Measurements from ENCODE around the gene RBM12. TPM values are rescaled to one million over a fixed set of nuclear protein-coding genes. Genes with fewer than 3 reads are reported as not detected.

The RBM12 gene
- total RNA-seq, 1 experiment from 2014 or later = 142 TPM

Other genes starting within 250 kb of the RBM12 start
- not detected in 2 replicates for gene GDF5, start 226.7 kb downstream of the RBM12 start, total RNA-seq (2014; rRNA removed; shearing (Covaris generic))
- gene CEP250, start 209.3 kb downstream of the RBM12 start, total RNA-seq (2014; rRNA removed; shearing (Covaris generic)) = 37.3 and 39.9 TPM in 2 replicates
- gene C20orf173, start 135.2 kb downstream of the RBM12 start, total RNA-seq (2014; rRNA removed; shearing (Covaris generic)) = not detected in 2 replicates
- gene ERGIC3, start 122.8 kb downstream of the RBM12 start, total RNA-seq (2014; rRNA removed; shearing (Covaris generic)) = 244 and 261 TPM in 2 replicates
- gene SPAG4, start 49.1 kb downstream of the RBM12 start, total RNA-seq (2014; rRNA removed; shearing (Covaris generic)) = 3.5 and 4.3 TPM in 2 replicates
- 276 and 297 TPM in 2 replicates for gene CPNE1, start within 50 bp of the RBM12 start, total RNA-seq (2014; rRNA removed; shearing (Covaris generic))
- 27.6 and 28.7 TPM in 2 replicates for gene NFS1, start 34.5 kb upstream of the RBM12 start, total RNA-seq (2014; rRNA removed; shearing (Covaris generic))
- 282 and 419 TPM in 2 replicates for gene ROMO1, start 34.5 kb upstream of the RBM12 start, total RNA-seq (2014; rRNA removed; shearing (Covaris generic))
- gene RBM39, start 77.4 kb upstream of the RBM12 start, total RNA-seq (2014; rRNA removed; shearing (Covaris generic)) = 423 and 517 TPM in 2 replicates
- 59.0 and 72.2 TPM in 2 replicates for gene PHF20, start 107.1 kb upstream of the RBM12 start, total RNA-seq (2014; rRNA removed; shearing (Covaris generic))

Data from SJCRH30 (cell line).